ENCODE data around the gene TROAP. TPM values are rescaled to one million over a fixed set of nuclear protein-coding genes. Genes with fewer than 3 reads are reported as not detected.
A peak's percentile ranks its signal among the peaks of the same experiment; 100 is the strongest.

TROAP gene
- total RNA-seq, 1 experiment from 2014 or later, result 75.3 TPM

DNA sequence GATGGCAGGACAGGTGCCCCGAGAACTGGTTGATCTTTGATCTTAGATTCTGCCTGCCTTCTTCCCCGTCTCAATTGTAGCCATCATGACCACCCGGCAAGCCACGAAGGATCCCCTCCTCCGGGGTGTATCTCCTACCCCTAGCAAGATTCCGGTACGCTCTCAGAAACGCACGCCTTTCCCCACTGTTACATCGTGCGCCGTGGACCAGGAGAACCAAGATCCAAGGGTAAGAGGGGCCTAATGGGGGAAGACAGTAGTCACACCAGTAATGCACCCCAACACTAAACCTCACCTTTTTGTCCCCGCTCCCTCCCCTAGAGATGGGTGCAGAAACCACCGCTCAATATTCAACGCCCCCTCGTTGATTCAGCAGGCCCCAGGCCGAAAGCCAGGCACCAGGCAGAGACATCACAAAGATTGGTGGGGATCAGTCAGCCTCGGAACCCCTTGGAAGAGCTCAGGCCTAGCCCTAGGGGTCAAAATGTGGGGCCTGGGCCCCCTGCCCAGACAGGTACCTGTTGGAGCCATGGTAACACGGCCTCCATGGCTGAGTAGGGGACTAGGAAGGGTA lies 556 bp downstream of the TROAP start:
- Histone ChIP-seq H2AK5ac (ENCODE audit: insufficient read length, low read length) (no peak overlapping the region), H3K23me2 (ENCODE audit: insufficient read length, low read depth, low read length, poor library complexity, severe bottlenecking) (peaks cover 7% of the 10 kb centered on the region), H2BK12ac (ENCODE audit: insufficient read length, low read depth, low read length) (no peak overlapping the region), H2BK5ac (ENCODE audit: insufficient read length, low read length) (no peak overlapping the region), H3K79me1 (ENCODE audit: insufficient read depth, low read depth, low read length, poor library complexity, severe bottlenecking) (peaks cover 3% of the 10 kb centered on the region), H3K9ac (ENCODE audit: extremely low read depth, insufficient read length, low read length) (peak overlapping the region; percentile 80), H2BK20ac (ENCODE audit: low read depth, low read length, poor library complexity, severe bottlenecking) (no peak overlapping the region), H3K27ac (ENCODE audit: insufficient read length, low read depth, low read length) (no peak overlapping the region), H3K4me2 (ENCODE audit: insufficient read depth, insufficient read length, low read length) (peak overlapping the region; percentile 99), H3K9me3 (ENCODE audit: control insufficient read depth, low read depth, low read length) (no peaks in the 10 kb centered on the region), H3K14ac (ENCODE audit: insufficient read depth, low read length) (peak overlapping the region; percentile 55), H2BK120ac (ENCODE audit: low read depth, low read length, poor library complexity, severe bottlenecking) (no peak overlapping the region), H3T11ph (ENCODE audit: low read length) (no peak overlapping the region), H4K8ac (replicated peaks; ENCODE audit: insufficient read length, low read depth, low read length) (no peak overlapping the region), H3K4ac (ENCODE audit: low read depth, low read length) (no peak overlapping the region), H3K4me1 (ENCODE audit: insufficient read depth, low read length) (no peaks in the 10 kb centered on the region), H2AFZ (ENCODE audit: low read length) (no peak overlapping the region), H2BK15ac (ENCODE audit: low read depth, low read length) (no peak overlapping the region), H4K91ac (ENCODE audit: insufficient read length, low read depth, low read length) (no peak overlapping the region), H3K23ac (ENCODE audit: insufficient read length, low read depth, low read length) (no peak overlapping the region), H4K20me1 (ENCODE audit: control insufficient read depth, insufficient read depth, insufficient read length) (no peaks in the 10 kb centered on the region), H3K18ac (ENCODE audit: insufficient read length, low read depth, low read length) (no peak overlapping the region), H3K27me3 (ENCODE audit: insufficient read depth, low read length) (no peaks in the 10 kb centered on the region), H4K5ac (ENCODE audit: insufficient read length, low read depth, low read length) (no peak overlapping the region), H3K79me2 (ENCODE audit: insufficient read depth, low read length) (no peaks in the 10 kb centered on the region; the same call in 1 of the 2 replicates), H3K56ac (ENCODE audit: insufficient read length, low read depth, low read length) (no peak overlapping the region)
- H3K27ac Mint-ChIP-seq, result peak overlapping the region; percentile 92 to 99 (median 98); a peak in 5 of 7 replicates
- TF ChIP-seq, protein P1, sequence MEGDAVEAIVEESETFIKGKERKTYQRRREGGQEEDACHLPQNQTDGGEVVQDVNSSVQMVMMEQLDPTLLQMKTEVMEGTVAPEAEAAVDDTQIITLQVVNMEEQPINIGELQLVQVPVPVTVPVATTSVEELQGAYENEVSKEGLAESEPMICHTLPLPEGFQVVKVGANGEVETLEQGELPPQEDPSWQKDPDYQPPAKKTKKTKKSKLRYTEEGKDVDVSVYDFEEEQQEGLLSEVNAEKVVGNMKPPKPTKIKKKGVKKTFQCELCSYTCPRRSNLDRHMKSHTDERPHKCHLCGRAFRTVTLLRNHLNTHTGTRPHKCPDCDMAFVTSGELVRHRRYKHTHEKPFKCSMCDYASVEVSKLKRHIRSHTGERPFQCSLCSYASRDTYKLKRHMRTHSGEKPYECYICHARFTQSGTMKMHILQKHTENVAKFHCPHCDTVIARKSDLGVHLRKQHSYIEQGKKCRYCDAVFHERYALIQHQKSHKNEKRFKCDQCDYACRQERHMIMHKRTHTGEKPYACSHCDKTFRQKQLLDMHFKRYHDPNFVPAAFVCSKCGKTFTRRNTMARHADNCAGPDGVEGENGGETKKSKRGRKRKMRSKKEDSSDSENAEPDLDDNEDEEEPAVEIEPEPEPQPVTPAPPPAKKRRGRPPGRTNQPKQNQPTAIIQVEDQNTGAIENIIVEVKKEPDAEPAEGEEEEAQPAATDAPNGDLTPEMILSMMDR (conservative IDR thresholded peaks at IDR 0.05), result no peak
- H3K4me1 Mint-ChIP-seq, result peaks cover 10 to 21% of the 10 kb centered on the region in 2 experiments
- no peaks in the 10 kb centered on the region for H3K9me3 Mint-ChIP-seq
- H3K36me3 Mint-ChIP-seq (ENCODE audit: insufficient read depth in 1 of 3, low read depth in 3 of 3), result peaks cover 12 to 42% (median 31%) of the 10 kb centered on the region in 3 experiments; a peak in 6 of 7 replicates
- peaks cover 6% of the 10 kb centered on the region for H3K27me3 Mint-ChIP-seq (ENCODE audit: low read depth)
- WGBS (ENCODE audit: extremely low coverage, insufficient read length, low lambda C conversion rate), result no CpG with 5 or more reads among the region's 19 CpGs
- peak overlapping the region; percentile 100 for H3K4me3 Mint-ChIP-seq
- no peak for DNase-seq

Measured in H9 (cell line).